C1 segment of cervical spinal cord (tissue), 14 donors: Measurements from ENCODE around the gene MBD5.

ENCODE experiments used
- DNase-seq, 14 donors: peaks; one replicate each; lab custom pipeline; 2025; lab: John Stamatoyannopoulos, UW

The MBD5 gene

DNA sequence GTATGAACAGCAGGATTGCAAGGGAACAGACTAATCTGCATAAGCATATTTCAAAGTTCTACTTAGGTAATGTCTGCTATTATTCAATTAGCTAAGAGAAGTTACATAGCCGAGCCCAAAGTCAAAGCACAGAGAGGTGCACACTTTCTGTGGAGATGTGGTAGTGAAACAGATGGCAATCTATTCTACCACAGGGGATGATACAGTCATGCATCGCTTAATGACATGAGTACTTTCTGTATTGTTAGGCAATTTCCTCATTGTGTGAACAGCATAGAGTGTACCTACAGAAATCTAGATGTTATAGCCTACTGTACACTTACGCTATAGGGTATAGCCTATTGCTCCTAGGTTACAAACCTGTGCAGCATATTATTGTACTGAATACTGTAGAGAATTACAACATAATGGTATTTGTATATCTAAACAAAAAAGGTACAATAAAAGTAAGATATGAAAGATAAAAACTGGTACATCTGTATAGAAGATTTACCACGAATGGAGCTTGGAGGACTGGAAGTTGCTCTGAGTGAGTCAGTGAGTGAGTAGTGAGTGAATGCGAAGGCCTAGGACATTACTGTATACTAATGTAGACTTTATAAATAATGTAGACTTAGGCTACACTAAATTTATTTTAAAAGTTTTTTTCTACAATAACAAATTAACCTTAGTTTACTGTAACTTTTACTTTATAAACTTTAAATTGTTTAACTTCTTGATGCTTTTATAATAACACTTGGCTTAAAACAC is 197.6 kb downstream of the MBD5 start:
- no peak for DNase-seq

DNA sequence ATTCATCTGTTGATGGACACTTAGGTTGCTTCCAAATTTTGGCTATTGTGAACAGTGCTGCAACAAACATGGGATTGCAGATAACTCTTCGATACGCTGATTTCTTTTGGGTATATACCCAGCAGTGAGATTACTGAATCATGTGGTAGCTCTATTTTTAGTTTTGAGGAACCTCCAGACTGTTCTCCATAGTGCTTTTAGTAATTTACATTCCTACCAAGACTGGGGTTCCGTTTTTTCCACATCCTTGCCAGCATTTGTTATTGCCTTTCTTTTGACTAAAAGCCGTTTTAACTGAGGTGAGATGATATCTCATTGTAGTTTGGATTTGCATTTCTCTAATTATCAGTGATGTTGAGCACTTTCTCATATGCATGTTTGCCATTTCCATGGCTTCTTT is 200.3 kb downstream of the MBD5 start:
- DNase-seq: no peak

DNA sequence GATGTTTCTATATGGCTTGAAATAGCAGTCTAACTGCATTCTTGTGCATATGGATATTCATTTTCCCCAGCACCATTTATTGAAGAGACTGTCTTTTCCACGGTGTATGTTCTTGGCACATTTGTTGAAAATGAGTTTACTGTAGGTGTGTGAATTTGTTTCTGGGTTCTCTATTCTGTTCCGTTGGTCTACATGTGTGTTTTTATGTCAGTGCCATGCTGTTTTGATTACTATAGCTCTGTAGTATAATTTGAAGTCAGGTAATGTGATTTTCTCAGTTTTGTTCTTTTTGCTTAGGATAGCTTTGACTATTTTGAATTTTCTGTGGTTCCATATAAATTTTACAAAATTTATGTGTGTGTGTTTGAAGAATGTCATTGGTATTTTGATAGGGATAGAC is 201.0 kb downstream of the MBD5 start:
- no peak for DNase-seq

DNA sequence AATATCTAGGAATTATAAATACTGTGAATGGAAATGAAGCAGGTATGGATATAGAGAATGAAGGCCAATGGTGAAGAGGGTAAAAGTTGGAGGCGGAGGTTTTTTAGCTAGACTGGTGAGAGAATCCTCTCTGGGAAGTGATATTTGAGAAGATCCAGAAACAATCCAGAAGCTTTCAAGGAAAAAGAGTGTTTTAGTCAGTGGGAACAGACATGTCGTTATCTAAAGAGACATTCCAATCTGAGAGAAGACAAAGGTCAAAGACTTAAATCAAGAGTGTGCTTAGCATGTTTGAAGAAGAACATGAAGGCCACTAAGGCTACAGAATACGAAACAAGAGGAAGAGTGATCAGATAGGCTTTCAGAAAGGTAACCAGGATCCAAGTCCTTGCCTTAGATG is 211.0 kb downstream of the MBD5 start:
- no peak for DNase-seq

DNA sequence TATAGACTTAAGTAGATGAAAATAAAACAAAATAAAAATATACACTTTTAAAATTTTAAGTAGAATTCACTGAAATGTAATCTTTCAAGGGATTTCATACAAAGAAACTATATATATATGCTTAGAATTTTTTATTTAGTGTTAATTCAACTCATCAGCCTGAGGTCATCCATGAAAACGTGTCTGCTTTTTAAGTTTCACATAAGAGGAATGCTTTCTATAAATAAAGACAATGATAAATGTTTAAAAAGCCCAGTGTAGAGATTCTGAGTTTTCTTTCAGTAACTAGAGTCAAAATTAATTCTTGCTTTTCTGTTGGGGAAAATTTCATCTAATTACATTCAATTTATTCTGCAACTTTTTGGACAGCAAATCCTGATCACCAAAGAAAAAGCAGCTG is 213.3 kb downstream of the MBD5 start:
- DNase-seq: no peak

DNA sequence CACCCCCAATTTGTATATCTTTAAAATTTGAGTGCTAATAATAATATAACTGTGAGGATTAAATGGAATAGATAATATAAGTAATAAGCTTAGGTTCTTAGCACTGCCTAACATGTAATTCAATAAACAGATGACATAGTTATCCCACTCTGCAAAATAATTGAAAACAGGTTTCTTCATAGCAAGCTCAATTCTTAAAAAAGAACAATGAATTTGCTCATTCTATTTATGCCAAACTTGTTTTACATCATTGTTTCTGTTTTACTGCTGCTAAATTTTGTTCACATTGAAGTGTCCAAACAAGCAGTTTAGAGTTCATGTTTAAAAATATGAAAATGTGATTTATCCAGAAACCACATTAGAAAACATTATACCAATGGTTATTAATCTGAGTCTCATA is 217.0 kb downstream of the MBD5 start:
- no peak for DNase-seq

DNA sequence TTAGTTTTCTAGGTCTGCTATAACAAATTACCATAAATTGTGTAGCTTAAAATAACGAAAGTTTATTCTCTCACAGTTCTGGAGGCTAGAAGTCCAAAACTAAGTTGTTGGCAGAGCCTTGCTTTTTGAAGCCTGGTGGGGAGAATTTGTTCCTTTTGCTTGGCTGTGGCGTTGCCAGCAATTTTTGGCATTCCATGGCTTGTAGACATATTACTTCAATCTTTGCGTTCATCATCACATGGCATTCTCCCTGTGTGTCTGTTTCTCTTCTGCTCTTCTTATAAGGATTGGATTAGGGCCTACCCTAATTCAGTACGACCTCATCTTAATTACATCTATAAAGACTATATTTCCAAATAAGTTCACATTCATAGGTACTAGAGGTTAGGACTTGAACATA is 217.7 kb downstream of the MBD5 start:
- no peak for DNase-seq

DNA sequence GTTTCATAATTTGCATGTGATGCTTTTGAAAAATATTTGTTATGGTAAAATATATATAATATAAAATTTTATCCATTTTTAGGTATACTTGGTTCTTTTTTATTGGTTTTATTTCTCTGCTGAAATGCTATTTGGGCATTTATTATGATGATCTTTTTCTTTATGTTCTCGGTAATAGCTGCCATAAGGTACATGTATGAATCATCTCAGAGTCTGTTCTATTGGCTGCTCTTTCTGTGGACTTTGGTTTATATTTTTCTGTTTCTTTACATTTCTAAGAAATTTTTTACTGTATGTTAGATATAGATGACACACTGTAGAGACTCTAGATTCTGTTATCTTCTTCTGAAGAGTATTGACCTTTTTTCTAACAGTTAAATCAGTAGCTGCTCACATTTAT is 219.9 kb downstream of the MBD5 start:
- DNase-seq: no peak

DNA sequence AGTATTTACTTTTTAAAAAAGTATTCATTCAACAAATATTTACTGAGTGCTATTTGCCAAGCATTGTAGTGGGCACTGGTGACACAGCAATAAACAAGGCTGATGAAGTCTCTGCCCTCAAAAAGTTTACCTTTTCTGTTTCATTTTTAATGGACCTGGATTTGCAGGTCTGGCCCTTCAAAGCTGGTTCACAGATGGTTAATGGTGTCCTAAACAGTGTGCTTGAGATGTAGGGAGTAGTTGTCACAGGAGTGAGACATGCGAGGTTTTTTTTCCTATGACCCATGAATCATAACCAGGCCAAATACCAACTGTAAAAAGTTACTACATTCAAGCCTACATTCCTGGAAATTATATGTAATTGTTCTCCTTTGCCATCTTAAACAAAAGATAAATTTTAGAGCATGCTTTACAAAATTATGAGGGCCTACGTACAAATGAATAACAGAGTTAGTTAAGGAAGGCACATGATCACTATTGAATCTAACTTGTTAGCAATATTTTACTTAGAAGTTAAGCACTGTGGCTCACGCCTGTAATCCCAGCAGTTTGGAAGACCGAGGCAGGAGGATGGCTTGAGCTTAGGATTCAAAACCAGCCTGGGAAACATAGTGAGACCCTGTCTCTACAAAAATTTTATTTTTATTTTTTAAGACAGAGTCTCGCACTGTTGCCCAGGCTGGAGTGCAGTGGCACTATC is 223.9 kb downstream of the MBD5 start:
- DNase-seq: no peak

DNA sequence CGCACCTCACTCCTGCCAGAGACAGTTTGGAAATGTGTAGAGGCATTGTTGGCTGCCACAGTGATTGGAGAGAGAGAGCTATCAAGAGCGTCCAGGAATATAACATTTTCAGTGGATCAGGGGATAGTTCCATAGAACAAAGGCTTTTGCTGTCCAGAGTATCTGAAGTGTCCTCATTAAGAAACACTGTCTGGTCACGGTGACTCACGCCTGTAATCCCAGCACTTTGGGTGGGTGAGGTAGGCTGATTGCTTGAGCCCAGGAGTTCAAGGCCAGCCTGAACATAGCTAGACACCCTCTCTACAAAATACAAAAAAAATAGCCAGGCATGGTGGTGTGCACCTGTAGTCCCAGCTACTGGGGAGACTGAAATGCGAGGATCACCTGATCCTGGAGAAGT is 231.1 kb downstream of the MBD5 start:
- DNase-seq: no peak

DNA sequence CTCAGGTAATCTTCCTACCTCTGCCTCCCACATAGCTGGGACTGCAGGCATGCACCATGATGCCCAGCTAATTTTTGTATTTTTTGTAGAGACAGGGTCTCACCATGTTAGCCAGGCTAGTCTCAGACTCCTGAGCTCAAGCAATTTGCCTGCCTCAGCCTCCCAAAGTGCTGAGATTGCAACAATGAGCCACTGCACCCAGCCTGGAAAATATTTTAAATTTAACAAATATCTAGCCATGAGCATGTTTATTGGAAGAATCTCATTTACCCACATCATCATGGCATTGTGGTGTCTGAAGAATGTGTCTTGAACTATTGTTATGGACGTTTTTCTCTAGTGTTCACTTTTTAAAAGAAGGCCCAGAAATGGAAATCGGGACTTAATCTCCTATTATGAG is 231.8 kb downstream of the MBD5 start:
- no peak for DNase-seq

DNA sequence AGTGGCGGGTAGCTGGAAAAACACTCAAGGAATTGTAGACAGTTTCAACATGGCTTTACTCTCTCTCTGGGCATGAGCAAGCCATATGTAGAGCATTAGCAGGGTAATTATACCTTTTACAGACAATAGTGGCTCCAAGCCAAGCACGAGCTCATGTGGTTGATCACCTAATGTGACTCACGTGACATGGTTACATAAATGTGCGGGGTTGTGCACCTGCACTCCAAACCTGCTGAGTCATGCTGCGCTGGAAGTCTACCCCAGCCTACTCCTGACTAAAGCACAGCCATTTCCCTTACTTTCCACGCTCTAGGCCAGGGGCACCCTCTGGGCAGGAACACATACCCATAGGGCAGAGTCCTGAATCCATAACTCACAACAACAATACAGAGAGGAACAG is 232.8 kb downstream of the MBD5 start:
- DNase-seq: no peak

DNA sequence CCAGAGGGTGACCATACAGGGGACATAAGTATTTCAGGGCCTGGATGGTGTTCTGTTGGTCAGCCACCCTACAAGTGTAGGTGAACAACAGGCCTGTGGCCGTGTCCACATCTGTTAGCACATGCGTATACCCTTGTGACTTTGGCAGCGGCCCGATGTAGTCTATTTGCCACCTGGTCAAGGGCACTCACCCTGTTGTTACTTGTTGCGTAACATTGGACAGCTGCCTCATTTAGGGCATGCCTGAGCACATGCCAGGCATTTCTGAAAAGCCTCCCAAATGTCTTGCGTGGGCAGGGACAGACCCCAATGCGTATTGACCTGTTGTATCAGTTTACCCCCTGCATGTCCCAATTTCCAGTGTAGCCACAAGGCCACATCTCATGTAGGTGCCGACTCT is 235.0 kb downstream of the MBD5 start:
- DNase-seq: no peak

DNA sequence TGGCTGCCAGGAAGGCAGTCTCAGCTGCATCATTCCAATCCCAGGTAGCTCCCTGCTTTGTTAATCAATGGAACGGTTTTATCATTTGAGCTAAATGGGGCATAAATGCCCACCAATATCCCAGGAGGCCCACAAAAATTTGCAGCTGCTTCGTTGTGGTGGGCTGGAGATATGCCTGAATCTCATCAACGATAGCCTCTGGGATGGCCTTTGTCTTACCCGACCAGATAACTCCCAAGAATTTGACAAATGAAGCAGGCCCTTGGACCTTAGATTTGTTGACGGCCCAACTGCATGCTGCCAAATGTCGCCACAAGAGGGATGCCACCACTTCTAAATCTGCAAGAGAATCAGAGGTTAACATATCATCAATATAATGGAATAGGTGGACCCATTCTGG is 236.4 kb downstream of the MBD5 start:
- no peak for DNase-seq

DNA sequence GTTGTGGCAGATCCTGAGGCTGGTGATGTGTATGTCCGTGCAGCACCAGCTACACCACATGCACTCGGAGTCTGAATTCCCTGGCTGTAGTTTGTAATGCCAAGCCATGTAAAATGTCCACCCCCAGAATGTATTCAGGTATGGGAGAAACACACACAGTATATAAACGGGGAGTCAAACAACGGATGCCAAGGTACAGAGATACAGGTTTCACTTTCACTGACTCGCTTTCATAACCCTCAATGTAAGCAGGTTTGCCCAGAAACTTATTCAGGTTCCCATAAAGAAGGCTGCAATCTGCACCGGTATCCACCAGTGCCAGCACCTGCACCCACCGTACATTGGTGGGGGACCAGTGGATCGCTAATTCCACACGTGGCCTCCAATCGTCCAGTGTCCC is 237.2 kb downstream of the MBD5 start:
- DNase-seq: no peak

DNA sequence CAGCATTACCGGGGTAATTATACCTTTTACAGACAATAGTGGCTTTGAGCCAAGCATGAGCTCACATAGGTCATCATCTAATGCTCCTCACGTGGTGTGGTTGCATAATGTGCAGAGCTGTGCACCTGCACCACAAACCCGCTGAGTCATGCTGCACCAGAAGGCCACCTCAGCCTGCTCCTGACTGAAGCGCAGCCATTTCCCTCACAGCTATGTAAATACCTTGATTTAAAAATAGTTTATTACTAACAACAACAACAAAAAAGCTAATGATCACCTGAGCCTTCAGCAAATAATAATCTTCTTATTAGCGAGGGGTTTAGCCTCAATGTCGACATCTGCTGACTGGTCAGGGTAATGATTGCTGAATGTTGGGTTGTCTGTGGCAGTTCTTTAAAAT is 238.8 kb downstream of the MBD5 start:
- no peak for DNase-seq

DNA sequence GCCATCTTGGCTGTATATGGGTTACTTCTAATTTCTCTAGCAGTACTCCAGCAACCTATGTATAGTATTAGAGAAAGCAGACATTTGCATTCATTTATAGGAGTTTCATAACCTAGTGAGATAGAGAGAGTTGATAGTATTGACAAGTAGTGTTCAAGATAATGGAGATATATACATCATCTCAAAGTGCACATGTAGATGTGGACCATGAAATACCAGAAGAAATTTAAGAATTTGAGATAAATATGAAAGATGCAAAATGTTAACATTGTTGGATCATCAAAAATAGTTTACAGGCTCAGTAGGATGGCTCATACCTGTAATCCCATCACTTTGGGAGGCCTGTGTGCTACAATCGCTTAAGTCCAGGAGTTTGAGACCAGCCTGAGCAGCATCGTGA is 243.0 kb downstream of the MBD5 start:
- no peak for DNase-seq

DNA sequence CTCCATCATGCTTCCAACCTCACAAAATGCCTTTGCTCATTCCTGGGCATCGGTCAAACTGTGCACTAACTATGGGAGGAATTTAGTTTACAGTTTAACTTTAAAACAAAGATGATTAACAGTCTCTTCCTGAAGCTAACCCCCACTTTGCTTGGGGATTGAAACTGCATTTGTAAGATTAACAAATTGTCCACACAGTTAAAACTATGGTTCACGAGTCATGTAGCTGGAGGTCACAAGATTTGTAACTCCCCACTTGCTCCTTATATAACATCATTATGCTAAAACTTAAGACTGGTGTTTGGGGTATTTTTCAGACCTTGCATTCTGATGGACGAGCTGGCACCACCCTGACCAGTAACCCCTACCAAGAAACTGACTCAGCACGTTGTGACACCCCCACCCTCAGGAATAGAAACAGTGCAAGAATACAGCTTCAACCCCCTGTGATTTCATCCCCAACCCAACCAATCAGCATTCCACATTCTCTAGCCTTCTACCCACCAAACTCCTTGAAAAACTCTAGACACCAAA is 252.3 kb downstream of the MBD5 start:
- no peak for DNase-seq

DNA sequence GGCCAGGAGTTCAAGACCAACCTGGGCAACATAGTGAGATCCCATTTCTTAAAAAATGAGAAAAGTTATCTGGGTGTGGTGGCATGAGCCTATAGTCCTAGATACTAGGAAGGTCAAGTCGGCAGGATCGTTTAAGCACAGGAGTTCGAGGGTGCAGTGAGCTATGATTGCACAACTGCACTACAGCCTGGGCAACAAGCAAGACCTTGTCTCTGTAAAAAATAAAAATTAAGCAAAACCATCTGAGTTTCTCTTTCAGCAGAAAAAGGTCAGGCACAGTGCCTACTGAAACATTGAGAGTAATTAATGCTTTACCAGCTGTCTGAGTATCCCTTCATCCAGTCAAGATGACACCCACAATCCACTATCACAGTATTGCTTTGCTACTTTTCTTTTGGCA is 258.3 kb downstream of the MBD5 start:
- no peak for DNase-seq

DNA sequence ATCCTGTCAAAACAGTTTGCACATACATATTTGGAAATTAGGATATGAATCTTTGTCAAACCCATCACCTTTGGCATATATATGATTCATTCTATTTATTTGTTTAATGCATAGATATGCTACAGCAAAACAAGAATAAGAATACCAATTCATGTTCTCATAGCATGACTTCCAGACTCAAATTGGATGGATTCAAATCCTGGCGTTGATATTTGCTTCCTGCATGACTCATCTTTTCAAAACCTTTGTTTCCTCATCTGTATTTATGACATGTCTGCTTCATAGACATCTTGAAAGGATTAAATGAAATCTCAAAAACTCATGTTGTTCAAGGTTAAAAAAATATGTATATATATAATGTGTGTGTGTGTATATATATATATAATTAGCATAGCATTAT is 261.3 kb downstream of the MBD5 start:
- DNase-seq: no peak

DNA sequence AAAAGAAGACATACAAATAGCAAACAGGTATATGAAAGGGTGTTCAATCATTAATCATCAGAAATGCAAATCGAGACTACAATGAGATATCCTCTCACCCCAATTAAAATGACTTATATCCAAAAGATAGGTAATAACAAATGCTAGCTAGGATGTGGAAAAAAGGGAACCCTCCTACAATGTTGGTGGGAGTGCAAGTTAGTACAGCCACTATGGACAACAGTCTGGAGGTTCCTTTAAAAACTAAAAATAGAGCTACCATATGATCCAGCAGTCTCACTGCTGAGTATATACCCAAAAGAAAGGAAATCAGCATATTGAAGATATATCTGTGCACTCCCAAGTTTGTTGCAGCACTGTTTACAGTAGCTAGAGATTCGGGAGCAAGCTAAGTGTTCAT is 271.5 kb downstream of the MBD5 start:
- DNase-seq: no peak

DNA sequence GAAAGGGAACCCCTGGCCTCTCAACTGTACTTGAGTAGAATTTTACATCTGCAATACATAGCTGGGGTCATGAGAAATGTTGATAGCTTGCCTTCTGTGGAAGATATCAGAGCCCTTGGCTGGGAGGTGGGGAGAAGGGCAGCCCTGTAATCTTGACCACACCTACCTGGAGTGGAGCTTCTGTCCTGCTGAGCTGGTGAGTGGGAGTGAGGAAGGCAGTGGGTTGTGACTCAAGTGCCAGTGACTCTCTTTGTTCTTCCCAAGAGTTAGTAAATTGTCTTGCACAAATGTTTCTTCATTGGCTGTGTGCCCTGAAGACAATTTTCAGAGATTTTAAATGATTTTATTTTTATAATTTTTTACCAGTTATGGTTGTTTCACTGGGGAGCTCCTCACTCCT is 277.3 kb downstream of the MBD5 start:
- DNase-seq: no peak

DNA sequence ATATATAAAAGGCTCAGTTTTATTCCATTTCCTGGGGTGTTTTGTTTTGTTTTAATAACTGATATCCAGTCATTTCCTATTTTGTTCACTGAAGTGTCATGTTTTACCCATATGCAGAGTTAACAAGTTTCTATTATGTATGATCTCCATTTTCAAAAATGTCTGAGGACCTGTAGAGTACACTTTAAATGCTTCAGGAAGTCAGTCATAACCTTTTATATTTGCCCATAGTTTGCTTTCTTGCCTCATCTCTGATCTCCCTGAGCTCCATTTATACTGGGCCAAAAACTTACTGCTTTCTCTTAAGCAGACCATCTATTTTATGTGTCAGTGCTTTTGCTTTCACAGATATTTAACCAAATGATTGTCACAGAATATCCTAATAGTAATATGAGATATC is 278.7 kb downstream of the MBD5 start:
- DNase-seq: no peak
